HCT116 (cell line): Measurements from ENCODE around the gene SLC34A3. TPM values are rescaled to one million over a fixed set of nuclear protein-coding genes. Genes with fewer than 3 reads are reported as not detected.

Source experiments
- ATAC-seq: fragments of 200-7000 bp; cut with Tn5 transposase; 2 replicates; pipeline ENCODE4 v1.9.1; 2020; ENCODE audit warnings: mild to moderate bottlenecking, moderate library complexity
- BruUV-seq: library from RNA; stranded (reverse); fragments of 400-500 nt; replicated peaks from 2 replicates; lab custom pipeline; 2021; lab: Mats Ljungman, UMichigan
- CTCF ChIA-PET: fragments of 300-600 bp; sonication (Branson Sonifier 250); formaldehyde crosslinking; loops from one replicate; lab custom pipeline; 2021; ENCODE audit warnings: antibody characterized with exemption; lab: Charles Lee
- POLR2A ChIA-PET: fragments of 300-600, 350-600 bp; sonication (Branson Sonifier 250); formaldehyde crosslinking; loops from one replicate; lab custom pipeline; 2021; ENCODE audit warnings: antibody characterized with exemption; lab: Charles Lee
- RAD21 ChIA-PET, 2 experiments: fragments of 300-600 bp; sonication (Branson Sonifier 250); formaldehyde crosslinking; loops; one replicate each; lab custom pipeline; 2023; ENCODE audit warnings: low total read pairs in 2 of 2; ENCODE audit not compliant: uncharacterized antibody in 2 of 2, unreplicated experiment in 2 of 2, low non-redundant PET in 1 of 2; lab: Charles Lee
- DNase-seq: peaks from one replicate; pipeline ENCODE4 v3.0.0-alpha.2; 2010; ENCODE audit warnings: low read depth, low spot score
- H2AFZ ChIP-seq: fragments of 200-600 bp; shearing (Covaris generic), sonication (generic); 2 replicates; pipeline ENCODE4 v1.6.1; 2017; ENCODE audit warnings: low read depth, mixed run types, mixed read lengths, antibody characterized with exemption, low read length; ENCODE audit not compliant: poor library complexity, severe bottlenecking
- H3K27ac ChIP-seq: 2 replicates; pipeline ENCODE4 v1.5.1; 2012; ENCODE audit warnings: low read depth, low read length
- H3K27me3 ChIP-seq: fragments of 200-600 bp; sonication (generic); 2 replicates; pipeline ENCODE4 v1.6.1; 2016; ENCODE audit warnings: mixed run types, low read length, mixed read lengths; ENCODE audit not compliant: insufficient read depth
- H3K36me3 ChIP-seq, 2 experiments: fragments of 200-500 bp in 1 of 2; fragments of 200-600 bp in 1 of 2; sonication (Bioruptor generic) in 1 of 2; sonication (generic) in 1 of 2; 2 replicates each; pipeline versions ENCODE4 v1.5.1 to v1.6.1; 2014 to 2016; ENCODE audit warnings: low read length in 2 of 2, inconsistent platforms in 1 of 2, mixed read lengths in 1 of 2, mixed run types in 1 of 2; ENCODE audit not compliant: insufficient read depth in 2 of 2, control insufficient read depth in 1 of 2
- H3K4me1 ChIP-seq, 2 experiments: fragments of 200-600 bp in 1 of 2; sonication (generic) in 1 of 2; 2 replicates each; pipeline versions ENCODE4 v1.5.1 to v1.6.1; 2012 to 2017; ENCODE audit warnings: low read length in 2 of 2, inconsistent platforms in 1 of 2, mild to moderate bottlenecking in 1 of 2, mixed read lengths in 1 of 2, mixed run types in 1 of 2, moderate library complexity in 1 of 2; ENCODE audit not compliant: insufficient read depth in 2 of 2, control insufficient read depth in 1 of 2
- H3K4me2 ChIP-seq: fragments of 200-600 bp; sonication (generic); 2 replicates; pipeline ENCODE4 v1.6.1; 2017; ENCODE audit warnings: mixed run types, low read length, mixed read lengths
- H3K4me3 ChIP-seq, 2 experiments: fragments of 200-600 bp in 1 of 2; sonication (generic) in 1 of 2; replicated peaks in 1 of 2; 2 replicates each; pipeline ENCODE4 v1.5.1; 2011 to 2016; ENCODE audit warnings: low read length in 2 of 2, control low read depth in 1 of 2, low read depth in 1 of 2, mild to moderate bottlenecking in 1 of 2, mixed read lengths in 1 of 2, mixed run types in 1 of 2
- H3K79me2 ChIP-seq: fragments of 200-600 bp; sonication (generic); 2 replicates; pipeline ENCODE4 v1.6.1; 2017; ENCODE audit warnings: mild to moderate bottlenecking, mixed run types, low read length, moderate library complexity, mixed read lengths; ENCODE audit not compliant: insufficient read depth
- H3K9ac ChIP-seq: fragments of 200-600 bp; sonication (generic); 2 replicates; pipeline ENCODE4 v1.6.1; 2016; ENCODE audit warnings: low read length, mixed read lengths
- H3K9me2 ChIP-seq: fragments of 200-600 bp; sonication (generic), shearing (Covaris generic); 2 replicates; pipeline ENCODE4 v1.6.1; 2017; ENCODE audit warnings: mixed run types, mild to moderate bottlenecking, moderate library complexity; ENCODE audit not compliant: insufficient read depth
- H3K9me3 ChIP-seq, 2 experiments: fragments of 200-500 bp in 1 of 2; fragments of 200-600 bp in 1 of 2; sonication (Bioruptor generic) in 1 of 2; sonication (generic) in 1 of 2; 2 replicates each; pipeline ENCODE4 v1.6.1; 2014 to 2017; ENCODE audit warnings: low read length in 2 of 2, mixed read lengths in 2 of 2, inconsistent platforms in 1 of 2, low read depth in 1 of 2, mild to moderate bottlenecking in 1 of 2, mixed run types in 1 of 2, moderate library complexity in 1 of 2; ENCODE audit not compliant: control insufficient read depth in 1 of 2, insufficient read depth in 1 of 2
- H4K20me1 ChIP-seq: fragments of 200-600 bp; sonication (generic), shearing (Covaris generic); 2 replicates; pipeline ENCODE4 v1.6.1; 2017; ENCODE audit warnings: mixed run types, mild to moderate bottlenecking, moderate library complexity; ENCODE audit not compliant: insufficient read depth
- CBX3 ChIP-seq: IDR thresholded peaks from 2 replicates; pipeline ENCODE4 v1.6.1; 2012; ENCODE audit warnings: low read depth
- CEBPB ChIP-seq: IDR thresholded peaks from 2 replicates; pipeline ENCODE4 v1.6.1; 2012; ENCODE audit warnings: low read depth
- ELF1 ChIP-seq: IDR thresholded peaks from 2 replicates; pipeline ENCODE4 v1.6.1; 2012; ENCODE audit warnings: low read depth, borderline replicate concordance
- EZH2 ChIP-seq: fragments of 200-600 bp; sonication (generic); IDR thresholded peaks from 2 replicates; pipeline ENCODE4 v1.6.1; 2017; ENCODE audit warnings: antibody characterized with exemption, mixed run types
- EZH2phosphoT487 ChIP-seq: fragments of 200-600 bp; IDR thresholded peaks from 2 replicates; pipeline ENCODE4 v1.6.1; 2018; ENCODE audit warnings: antibody characterized with exemption, borderline replicate concordance
- FOSL1 ChIP-seq: IDR thresholded peaks from 2 replicates; pipeline ENCODE4 v1.6.1; 2012; ENCODE audit warnings: low read depth
- JUND ChIP-seq: IDR thresholded peaks from 2 replicates; pipeline ENCODE4 v1.6.1; 2012
- POLR2A ChIP-seq: IDR thresholded peaks from 2 replicates; pipeline ENCODE4 v1.7.0; 2011; ENCODE audit warnings: borderline replicate concordance; ENCODE audit not compliant: insufficient read depth, insufficient read length; ENCODE audit errors: extremely low read depth
- POLR2AphosphoS5 ChIP-seq: IDR thresholded peaks from 2 replicates; pipeline ENCODE4 v1.6.1; 2011; ENCODE audit warnings: mild to moderate bottlenecking, low read depth, low read length, moderate library complexity
- SIN3A ChIP-seq: IDR thresholded peaks from 2 replicates; pipeline ENCODE4 v1.6.1; 2012; ENCODE audit warnings: low read depth
- SP1 ChIP-seq: IDR thresholded peaks from 2 replicates; pipeline ENCODE4 v1.6.1; 2012; ENCODE audit warnings: low read depth
- SRF ChIP-seq: IDR thresholded peaks from 2 replicates; pipeline ENCODE4 v1.6.1; 2012; ENCODE audit warnings: low read depth
- TCF7L2 ChIP-seq: IDR thresholded peaks from 2 replicates; pipeline ENCODE4 v1.7.0; 2011; ENCODE audit warnings: borderline replicate concordance, inconsistent platforms; ENCODE audit not compliant: insufficient read depth, insufficient read length; ENCODE audit errors: extremely low read depth
- ZNF274 ChIP-seq: fragments of 200-500 bp; sonication (Bioruptor generic); IDR thresholded peaks from 2 replicates; pipeline ENCODE4 v1.6.1; 2014; ENCODE audit warnings: mild to moderate bottlenecking, low read depth, low read length, inconsistent platforms
- intact Hi-C: fragments of 100-400 bp; cut with micrococcal nuclease; formaldehyde crosslinking; loops from 2 replicates; pipeline ENCODE4 v1.10.0; 2022
- total RNA-seq: library from RNA; stranded (reverse); gene quantifications from one replicate; pipeline ENCODE4 v1.2.1, GENCODE V29; 2021; ENCODE audit not compliant: unreplicated experiment
- TF ChIP-seq, protein P1 (sequence below): IDR thresholded peaks from 2 replicates; pipeline ENCODE4 v1.6.1; 2012
- TF ChIP-seq, protein P2 (sequence below), 3 experiments: fragments of 200-600 bp in 1 of 3; sonication (generic) in 1 of 3; IDR thresholded peaks in 2 of 3; conservative IDR thresholded peaks in 1 of 3; 2 replicates each; pipeline ENCODE4 v1.5.1; 2012 to 2017; ENCODE audit warnings: low read depth in 2 of 3, low read length in 2 of 3, antibody characterized with exemption in 1 of 3, borderline replicate concordance in 1 of 3, control low read depth in 1 of 3, mild to moderate bottlenecking in 1 of 3, mixed read lengths in 1 of 3, mixed run types in 1 of 3, moderate library complexity in 1 of 3; ENCODE audit not compliant: insufficient read depth in 1 of 3
- TF ChIP-seq, protein P3 (sequence below): IDR thresholded peaks from 2 replicates; pipeline ENCODE4 v1.6.1; 2012
- TF ChIP-seq, protein P4 (sequence below): IDR thresholded peaks from 2 replicates; pipeline ENCODE4 v1.6.1; 2012; ENCODE audit warnings: low read depth
- TF ChIP-seq, protein P5 (sequence below): IDR thresholded peaks from 2 replicates; pipeline ENCODE4 v1.6.1; 2011; ENCODE audit warnings: mild to moderate bottlenecking, low read length, moderate library complexity; ENCODE audit not compliant: insufficient replicate concordance; ENCODE audit errors: extremely low read depth

SLC34A3 gene
- total RNA-seq, 1 experiment from 2014 or later, result 0.15 TPM

DNA sequence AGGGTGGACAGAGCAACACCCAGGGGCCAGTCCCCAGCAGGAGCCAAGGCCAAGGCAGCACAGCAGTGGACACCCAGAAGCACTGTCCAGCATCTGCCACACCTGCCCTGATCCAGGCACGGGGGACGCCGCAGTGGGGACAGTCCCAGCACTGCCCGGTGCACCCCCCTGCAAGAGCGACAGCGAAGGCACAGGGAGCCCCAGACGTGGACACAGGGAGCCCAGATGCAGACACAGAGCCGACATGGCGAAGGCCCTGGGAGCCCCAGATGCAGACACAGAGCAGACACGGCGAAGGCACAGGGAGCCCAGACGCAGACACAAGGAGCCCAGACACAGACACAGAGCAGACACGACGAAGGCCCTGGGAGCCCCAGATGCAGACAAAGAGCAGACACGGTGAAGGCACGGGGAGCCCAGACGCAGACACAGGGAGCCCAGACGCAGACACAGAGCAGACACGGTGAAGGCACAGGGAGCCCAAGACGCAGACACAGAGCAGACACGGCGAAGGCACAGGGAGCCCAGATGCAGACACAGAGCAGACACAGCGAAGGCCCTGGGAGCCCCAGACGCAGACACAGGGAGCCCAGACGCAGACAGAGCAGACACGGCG is 46.6 kb upstream of the SLC34A3 start:
- H3K9ac ChIP-seq, result no peak overlapping the region
- H2AFZ ChIP-seq, result no peak overlapping the region
- ATAC-seq (no peak), DNase-seq (no peak)
- H3K4me1 ChIP-seq, result peaks cover 8 to 17% of the 10 kb centered on the region in 2 experiments; a peak in 3 of 4 replicates
- H4K20me1 ChIP-seq, result no peaks in the 10 kb centered on the region
- RAD21 ChIA-PET, result no interaction called here
- no peak overlapping the region for H3K4me3 ChIP-seq
- intact Hi-C loops, result no loop called here
- no peak overlapping the region for H3K4me2 ChIP-seq
- TF ChIP-seq, protein P1, sequence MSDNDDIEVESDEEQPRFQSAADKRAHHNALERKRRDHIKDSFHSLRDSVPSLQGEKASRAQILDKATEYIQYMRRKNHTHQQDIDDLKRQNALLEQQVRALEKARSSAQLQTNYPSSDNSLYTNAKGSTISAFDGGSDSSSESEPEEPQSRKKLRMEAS, result no peak
- TF ChIP-seq, protein P2, sequence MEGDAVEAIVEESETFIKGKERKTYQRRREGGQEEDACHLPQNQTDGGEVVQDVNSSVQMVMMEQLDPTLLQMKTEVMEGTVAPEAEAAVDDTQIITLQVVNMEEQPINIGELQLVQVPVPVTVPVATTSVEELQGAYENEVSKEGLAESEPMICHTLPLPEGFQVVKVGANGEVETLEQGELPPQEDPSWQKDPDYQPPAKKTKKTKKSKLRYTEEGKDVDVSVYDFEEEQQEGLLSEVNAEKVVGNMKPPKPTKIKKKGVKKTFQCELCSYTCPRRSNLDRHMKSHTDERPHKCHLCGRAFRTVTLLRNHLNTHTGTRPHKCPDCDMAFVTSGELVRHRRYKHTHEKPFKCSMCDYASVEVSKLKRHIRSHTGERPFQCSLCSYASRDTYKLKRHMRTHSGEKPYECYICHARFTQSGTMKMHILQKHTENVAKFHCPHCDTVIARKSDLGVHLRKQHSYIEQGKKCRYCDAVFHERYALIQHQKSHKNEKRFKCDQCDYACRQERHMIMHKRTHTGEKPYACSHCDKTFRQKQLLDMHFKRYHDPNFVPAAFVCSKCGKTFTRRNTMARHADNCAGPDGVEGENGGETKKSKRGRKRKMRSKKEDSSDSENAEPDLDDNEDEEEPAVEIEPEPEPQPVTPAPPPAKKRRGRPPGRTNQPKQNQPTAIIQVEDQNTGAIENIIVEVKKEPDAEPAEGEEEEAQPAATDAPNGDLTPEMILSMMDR (IDR thresholded peaks at IDR 0.05 in 2 of 3, conservative IDR thresholded peaks at IDR 0.05 in 1 of 3; ENCODE audit: borderline replicate concordance in 1 of 3, insufficient read depth in 1 of 3, low read depth in 2 of 3, low read length in 2 of 3), result no peak
- TF ChIP-seq, protein P3, sequence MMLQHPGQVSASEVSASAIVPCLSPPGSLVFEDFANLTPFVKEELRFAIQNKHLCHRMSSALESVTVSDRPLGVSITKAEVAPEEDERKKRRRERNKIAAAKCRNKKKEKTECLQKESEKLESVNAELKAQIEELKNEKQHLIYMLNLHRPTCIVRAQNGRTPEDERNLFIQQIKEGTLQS, result no peak
- no peak for TF ChIP-seq SP1
- TF ChIP-seq JUND, result no peak
- TF ChIP-seq POLR2A, result no peak
- TF ChIP-seq SIN3A, result no peak
- no peak for TF ChIP-seq SRF
- TF ChIP-seq TCF7L2, result no peak
- TF ChIP-seq EZH2, result no peak
- TF ChIP-seq FOSL1, result no peak
- no peak for TF ChIP-seq ZNF274
- TF ChIP-seq, protein P4, sequence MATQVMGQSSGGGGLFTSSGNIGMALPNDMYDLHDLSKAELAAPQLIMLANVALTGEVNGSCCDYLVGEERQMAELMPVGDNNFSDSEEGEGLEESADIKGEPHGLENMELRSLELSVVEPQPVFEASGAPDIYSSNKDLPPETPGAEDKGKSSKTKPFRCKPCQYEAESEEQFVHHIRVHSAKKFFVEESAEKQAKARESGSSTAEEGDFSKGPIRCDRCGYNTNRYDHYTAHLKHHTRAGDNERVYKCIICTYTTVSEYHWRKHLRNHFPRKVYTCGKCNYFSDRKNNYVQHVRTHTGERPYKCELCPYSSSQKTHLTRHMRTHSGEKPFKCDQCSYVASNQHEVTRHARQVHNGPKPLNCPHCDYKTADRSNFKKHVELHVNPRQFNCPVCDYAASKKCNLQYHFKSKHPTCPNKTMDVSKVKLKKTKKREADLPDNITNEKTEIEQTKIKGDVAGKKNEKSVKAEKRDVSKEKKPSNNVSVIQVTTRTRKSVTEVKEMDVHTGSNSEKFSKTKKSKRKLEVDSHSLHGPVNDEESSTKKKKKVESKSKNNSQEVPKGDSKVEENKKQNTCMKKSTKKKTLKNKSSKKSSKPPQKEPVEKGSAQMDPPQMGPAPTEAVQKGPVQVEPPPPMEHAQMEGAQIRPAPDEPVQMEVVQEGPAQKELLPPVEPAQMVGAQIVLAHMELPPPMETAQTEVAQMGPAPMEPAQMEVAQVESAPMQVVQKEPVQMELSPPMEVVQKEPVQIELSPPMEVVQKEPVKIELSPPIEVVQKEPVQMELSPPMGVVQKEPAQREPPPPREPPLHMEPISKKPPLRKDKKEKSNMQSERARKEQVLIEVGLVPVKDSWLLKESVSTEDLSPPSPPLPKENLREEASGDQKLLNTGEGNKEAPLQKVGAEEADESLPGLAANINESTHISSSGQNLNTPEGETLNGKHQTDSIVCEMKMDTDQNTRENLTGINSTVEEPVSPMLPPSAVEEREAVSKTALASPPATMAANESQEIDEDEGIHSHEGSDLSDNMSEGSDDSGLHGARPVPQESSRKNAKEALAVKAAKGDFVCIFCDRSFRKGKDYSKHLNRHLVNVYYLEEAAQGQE, result no peak
- TF ChIP-seq ELF1, result no peak
- no peak for TF ChIP-seq CBX3
- TF ChIP-seq, protein P5, sequence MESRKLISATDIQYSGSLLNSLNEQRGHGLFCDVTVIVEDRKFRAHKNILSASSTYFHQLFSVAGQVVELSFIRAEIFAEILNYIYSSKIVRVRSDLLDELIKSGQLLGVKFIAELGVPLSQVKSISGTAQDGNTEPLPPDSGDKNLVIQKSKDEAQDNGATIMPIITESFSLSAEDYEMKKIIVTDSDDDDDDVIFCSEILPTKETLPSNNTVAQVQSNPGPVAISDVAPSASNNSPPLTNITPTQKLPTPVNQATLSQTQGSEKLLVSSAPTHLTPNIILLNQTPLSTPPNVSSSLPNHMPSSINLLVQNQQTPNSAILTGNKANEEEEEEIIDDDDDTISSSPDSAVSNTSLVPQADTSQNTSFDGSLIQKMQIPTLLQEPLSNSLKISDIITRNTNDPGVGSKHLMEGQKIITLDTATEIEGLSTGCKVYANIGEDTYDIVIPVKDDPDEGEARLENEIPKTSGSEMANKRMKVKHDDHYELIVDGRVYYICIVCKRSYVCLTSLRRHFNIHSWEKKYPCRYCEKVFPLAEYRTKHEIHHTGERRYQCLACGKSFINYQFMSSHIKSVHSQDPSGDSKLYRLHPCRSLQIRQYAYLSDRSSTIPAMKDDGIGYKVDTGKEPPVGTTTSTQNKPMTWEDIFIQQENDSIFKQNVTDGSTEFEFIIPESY, result no peak
- no peak for TF ChIP-seq CEBPB
- TF ChIP-seq POLR2AphosphoS5, result no peak
- no peak for TF ChIP-seq EZH2phosphoT487
- H3K9me2 ChIP-seq, result no peaks in the 10 kb centered on the region
- no peak overlapping the region for H3K27ac ChIP-seq
- H3K27me3 ChIP-seq, result no peaks in the 10 kb centered on the region
- CTCF ChIA-PET, result no interaction called here
- peaks cover 0 to 21% of the 10 kb centered on the region in 2 experiments; a peak in 1 of 4 replicates for H3K36me3 ChIP-seq
- peaks cover 33% of the 10 kb centered on the region for H3K79me2 ChIP-seq
- H3K9me3 ChIP-seq, result no peaks in the 10 kb centered on the region
- no TSS peak for BruUV-seq
- POLR2A ChIA-PET, result no interaction called here
